ENCODE results near the gene GEMIN5. TPM values are rescaled to one million over a fixed set of nuclear protein-coding genes. Genes with fewer than 3 reads are reported as not detected.

Gene GEMIN5
- total and polyA plus RNA-seq, 2 of the 8 experiments (the other 6 are each of a cell fraction or from before 2014, with no cell fraction given): 12.8 to 47.0 TPM

GRCh38 chr5:154986151-154986550, 48.1 kb upstream of the GEMIN5 start:
- Histone ChIP-seq H3K79me1 (ENCODE audit: low read depth, low read length) (no peaks in the 10 kb centered on the region), H3K18ac (ENCODE audit: extremely low read depth, low read length) (no peak overlapping the region), H3K9ac (replicated peaks in 1 of 4; ENCODE audit: extremely low read depth in 1 of 4, low read depth in 3 of 4, low read length in 3 of 4) (no peak overlapping the region), H2AK5ac (ENCODE audit: low read depth, low read length) (no peak overlapping the region), H3K27me3 (replicated peaks in 1 of 4; ENCODE audit: control insufficient read depth in 3 of 4, extremely low read depth in 1 of 4, insufficient read depth in 3 of 4, low read length in 3 of 4) (no peaks in the 10 kb centered on the region), H4K91ac (replicated peaks; ENCODE audit: insufficient read length, low read length) (no peak overlapping the region), H2BK20ac (ENCODE audit: low read length) (no peak overlapping the region), H3K4me2 (ENCODE audit: insufficient read depth in 1 of 2, low read depth in 2 of 2, low read length in 2 of 2) (no peak overlapping the region), H2BK15ac (ENCODE audit: low read length) (no peak overlapping the region), H3K27ac (ENCODE audit: low read depth, low read length) (no peak overlapping the region), H3K79me2 (ENCODE audit: control insufficient read depth in 1 of 2, insufficient read depth in 2 of 2, low read length in 2 of 2) (no peaks in the 10 kb centered on the region), H3K23ac (ENCODE audit: insufficient read length) (no peak overlapping the region), H2BK5ac (ENCODE audit: low read depth, low read length) (no peak overlapping the region), H3K4ac (replicated peaks; ENCODE audit: insufficient read length, low read depth, low read length) (no peak overlapping the region), H3K14ac (ENCODE audit: insufficient read length) (no peak overlapping the region), H3K36me3 (ENCODE audit: control insufficient read depth in 2 of 4, insufficient read depth in 4 of 4, low read length in 3 of 4) (no peaks in the 10 kb centered on the region), H3K9me3 (ENCODE audit: insufficient read depth in 2 of 2, low read depth in 1 of 2, low read length in 1 of 2) (no peaks in the 10 kb centered on the region; a peak in 1 of 4 replicates), H3K4me3 (ENCODE audit: extremely low read depth in 1 of 4, insufficient read depth in 2 of 4, low read depth in 3 of 4, low read length in 4 of 4) (no peak overlapping the region), H2AFZ (ENCODE audit: low read length) (no peak overlapping the region), H3K56ac (replicated peaks; ENCODE audit: insufficient read length, low read depth, low read length) (no peak overlapping the region), H4K20me1 (replicated peaks in 1 of 2; ENCODE audit: control insufficient read depth in 1 of 2, insufficient read depth in 2 of 2, low read length in 2 of 2) (no peaks in the 10 kb centered on the region), H4K8ac (ENCODE audit: extremely low read depth, insufficient read depth, low read length) (no peak overlapping the region), H3K4me1 (replicated peaks in 1 of 4; ENCODE audit: control insufficient read depth in 3 of 4, insufficient read depth in 4 of 4, low read length in 3 of 4) (no peaks in the 10 kb centered on the region), H2BK12ac (ENCODE audit: low read depth, low read length) (no peak overlapping the region), H3K23me2 (ENCODE audit: low read depth, low read length) (no peaks in the 10 kb centered on the region), H4K5ac (ENCODE audit: insufficient read length, low read depth, low read length) (no peak overlapping the region), H2BK120ac (replicated peaks; ENCODE audit: low read depth, low read length) (no peak overlapping the region)
- DNase-seq (ENCODE audit: low read depth in 1 of 2, low spot score in 2 of 2) (no peak), FAIRE-seq (no peak)
- CTCF ChIA-PET (ENCODE audit: partially characterized antibody): interaction anchor here (0.7 to 25.5 kb wide), 6 partner anchors 10 to 42 kb away, joined by 3 to 471 read pairs (median 4); no protein-coding TSS in a partner anchor
- 91% methylated on average over 4 of the region's 4 CpGs; no CpG with 5 or more reads in 1 of the 2 experiments for WGBS, 2 experiments (ENCODE audit: extremely low coverage in 1 of 2, insufficient coverage in 1 of 2, insufficient read length in 1 of 2, insufficient replicate concordance in 2 of 2, low coverage in 1 of 2, low lambda C conversion rate in 2 of 2, missing lambda C conversion rate in 1 of 2)
- POLR2A ChIA-PET (ENCODE audit: partially characterized antibody): no interaction called here
- no peak for TF ChIP-seq GABPA (IDR thresholded peaks at IDR 0.05; ENCODE audit: borderline replicate concordance, insufficient read depth, low read length)
- no peak for TF ChIP-seq GTF2F1 (IDR thresholded peaks at IDR 0.05; ENCODE audit: borderline replicate concordance, low read depth, low read length)
- no peak for TF ChIP-seq CTCF (IDR thresholded peaks at IDR 0.05; ENCODE audit: control extremely low read depth in 1 of 3, insufficient read depth in 1 of 3, low read depth in 1 of 3, low read length in 3 of 3)
- no peak for TF ChIP-seq MAX (IDR thresholded peaks at IDR 0.05)
- no peak for TF ChIP-seq TBP (IDR thresholded peaks at IDR 0.05; ENCODE audit: low read depth, low read length)
- no peak for TF ChIP-seq USF2 (IDR thresholded peaks at IDR 0.05; ENCODE audit: low read length)
- TF ChIP-seq BACH1 (IDR thresholded peaks at IDR 0.05; ENCODE audit: low read length): no peak
- TF ChIP-seq EP300 (IDR thresholded peaks at IDR 0.05; ENCODE audit: borderline replicate concordance in 1 of 2, low read depth in 2 of 2, low read length in 2 of 2): no peak
- no peak for TF ChIP-seq JUN (IDR thresholded peaks at IDR 0.05; ENCODE audit: low read depth, low read length)
- TF ChIP-seq KDM5A (IDR thresholded peaks at IDR 0.05; ENCODE audit: low read length): no peak

Measured in H1 (cell line).